Spleen (tissue), 7 donors: Measurements from ENCODE around the gene FAM83B.

Experiments used
- CTCF ChIP-seq, 11 experiments: fragments of 200-600 bp in 7 of 11; fragments of 450-650 bp in 4 of 11; sonication (generic) in 4 of 11; IDR thresholded peaks in 8 of 11; conservative IDR thresholded peaks in 3 of 11; 1 replicate in 7 of 11; 2 replicates in 4 of 11; pipeline versions ENCODE4 v1.4.0 to v1.8.0; 2016 to 2021; ENCODE audit warnings: antibody characterized with exemption in 11 of 11, inconsistent platforms in 4 of 11, mild to moderate bottlenecking in 1 of 11
- POLR2A ChIP-seq, 3 donors: fragments of 450-650 bp; IDR thresholded peaks; one replicate each; pipeline ENCODE4 v1.5.1; 2017; ENCODE audit warnings: antibody characterized with exemption in 3 of 3, mild to moderate bottlenecking in 1 of 3
- donor health status: DM: no; HTN: no; CAD: no; lungs with moderate emphysema.
- donor health status: DM: no; HTN: no; CAD: no.
- donor health status: DM: no; HTN: no; CAD: no.

GRCh38 chr6:54899986-54900385 is 53.4 kb downstream of the FAM83B start:
- no peak for TF ChIP-seq CTCF (IDR thresholded peaks at IDR 0.05 in 8 of 11, conservative IDR thresholded peaks at IDR 0.05 in 3 of 11)
- no peak for TF ChIP-seq POLR2A (IDR thresholded peaks at IDR 0.05)
